Measurements from ENCODE around the gene ETV1. TPM values are rescaled to one million over a fixed set of nuclear protein-coding genes. Genes with fewer than 3 reads are reported as not detected.

ETV1 gene
- polyA plus RNA-seq, 1 donor from 2014 or later, result not detected

DNA sequence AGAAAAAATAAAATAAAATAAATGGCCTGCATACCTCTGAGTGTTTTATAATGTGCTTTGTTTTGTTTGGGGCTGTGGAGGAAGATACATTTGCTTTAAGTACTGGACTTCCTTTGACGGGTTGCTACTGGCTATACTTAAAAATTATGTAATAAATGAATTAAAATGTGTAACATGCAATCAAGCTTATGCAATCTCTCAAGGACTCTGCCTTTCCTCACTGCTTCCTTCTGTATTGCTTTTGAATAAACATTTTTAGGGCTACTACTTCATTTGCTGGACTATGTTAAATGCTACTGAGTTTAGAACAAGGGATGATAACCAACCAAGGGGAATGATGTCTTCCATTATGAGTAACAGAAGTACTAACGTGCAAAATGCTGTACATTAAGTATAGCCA is 91.6 kb downstream of the ETV1 start:
- Mint-ChIP-seq H3K4me1 (peaks cover 0 to 2% (median 0%) of the 10 kb centered on the region in 3 donors), H3K4me3 (no peak overlapping the region), H3K36me3 (no peaks in the 10 kb centered on the region), H3K9me3 (peaks cover 0 to 2% (median 0%) of the 10 kb centered on the region in 3 donors), H3K27me3 (peaks cover 1% of the 10 kb centered on the region), H3K27ac (no peak overlapping the region)

GRCh38 chr7:13894954-13895353 is 94.5 kb downstream of the ETV1 start:
- H3K36me3 Mint-ChIP-seq, result no peaks in the 10 kb centered on the region
- H3K4me1 Mint-ChIP-seq, result peaks cover 0 to 2% (median 0%) of the 10 kb centered on the region in 3 donors
- no peak overlapping the region for H3K4me3 Mint-ChIP-seq
- H3K27me3 Mint-ChIP-seq, result peaks cover 1% of the 10 kb centered on the region
- peak overlapping the region in 1 of 3 donors; percentile 14 for H3K27ac Mint-ChIP-seq
- H3K9me3 Mint-ChIP-seq, result peaks cover 0 to under 1% (median 0%) of the 10 kb centered on the region in 3 donors

GRCh38 chr7:13894377-13894776 is 95.1 kb downstream of the ETV1 start:
- no peak overlapping the region for H3K4me3 Mint-ChIP-seq
- no peak overlapping the region for H3K27ac Mint-ChIP-seq
- peaks cover 0 to 2% (median 0%) of the 10 kb centered on the region in 3 donors for H3K4me1 Mint-ChIP-seq
- H3K36me3 Mint-ChIP-seq, result no peaks in the 10 kb centered on the region
- no peaks in the 10 kb centered on the region for H3K9me3 Mint-ChIP-seq
- H3K27me3 Mint-ChIP-seq, result peaks cover 1% of the 10 kb centered on the region

DNA sequence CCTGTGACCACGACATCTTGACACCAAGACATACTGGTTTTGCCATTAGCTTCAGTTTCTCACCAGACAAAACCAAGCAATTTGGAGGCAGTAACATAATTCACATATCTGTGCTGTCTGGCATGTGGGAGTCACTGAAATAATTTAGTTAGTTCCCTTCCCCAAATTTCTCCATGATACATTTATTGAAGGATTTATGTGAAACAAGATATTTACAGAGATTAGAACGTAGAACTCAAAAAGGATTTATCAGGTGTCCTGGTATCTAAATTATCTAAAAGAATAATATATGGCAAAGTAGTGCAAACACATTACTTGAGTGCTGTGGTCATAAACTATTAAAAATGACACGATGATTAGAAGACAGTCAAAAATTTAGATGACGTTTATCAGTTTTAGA is 98.7 kb downstream of the ETV1 start:
- Mint-ChIP-seq H3K4me3 (no peak overlapping the region), H3K27me3 (no peaks in the 10 kb centered on the region), H3K9me3 (peaks cover 0 to 2% (median 0%) of the 10 kb centered on the region in 3 donors), H3K36me3 (no peaks in the 10 kb centered on the region), H3K27ac (no peak overlapping the region), H3K4me1 (no peaks in the 10 kb centered on the region)

DNA sequence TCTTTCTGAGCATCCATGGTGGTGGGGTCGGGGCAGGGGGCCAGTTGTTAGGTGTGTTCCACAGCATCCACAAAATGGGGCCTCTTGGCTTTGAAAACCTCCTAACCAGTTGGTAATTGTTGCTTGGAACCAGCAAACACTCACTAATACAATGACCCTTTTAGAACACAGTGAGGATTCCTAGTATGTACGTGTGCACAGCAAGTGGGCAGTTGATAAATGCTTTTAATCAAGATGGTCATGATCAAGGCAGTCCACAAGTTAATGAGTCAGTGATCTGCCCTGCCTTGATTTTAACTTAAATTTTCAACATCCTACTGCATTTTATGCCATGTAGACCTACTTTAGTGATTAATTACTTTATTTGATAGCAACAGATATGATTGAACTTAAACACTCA is 103.1 kb downstream of the ETV1 start:
- Mint-ChIP-seq H3K4me3 (no peak overlapping the region), H3K4me1 (no peaks in the 10 kb centered on the region), H3K27me3 (no peaks in the 10 kb centered on the region), H3K36me3 (no peaks in the 10 kb centered on the region), H3K27ac (no peak overlapping the region), H3K9me3 (peaks cover 0 to 4% (median 0%) of the 10 kb centered on the region in 3 donors)

DNA sequence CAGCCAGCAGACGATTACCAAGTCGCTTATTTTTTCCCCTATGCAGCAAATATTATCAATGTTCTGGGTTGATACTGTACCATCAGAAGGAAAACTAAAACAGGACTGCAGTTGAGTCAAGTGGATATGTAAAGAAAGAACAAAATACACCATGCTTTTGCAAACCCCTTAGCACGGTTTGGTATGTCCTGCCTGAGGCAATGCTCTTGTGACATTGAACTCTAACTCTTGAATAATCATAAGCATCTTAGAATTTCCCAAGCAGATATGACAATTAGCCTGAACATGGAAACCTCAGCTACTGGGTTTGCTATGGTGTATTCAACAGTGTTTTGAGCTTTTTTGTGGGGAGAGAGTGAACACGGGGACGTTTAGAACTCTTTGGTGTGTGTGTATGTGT is 107.4 kb downstream of the ETV1 start:
- Mint-ChIP-seq H3K4me1 (no peaks in the 10 kb centered on the region), H3K36me3 (no peaks in the 10 kb centered on the region), H3K27me3 (no peaks in the 10 kb centered on the region), H3K4me3 (no peak overlapping the region), H3K9me3 (peaks cover 0 to 8% (median 5%) of the 10 kb centered on the region in 3 donors), H3K27ac (no peak overlapping the region)

DNA sequence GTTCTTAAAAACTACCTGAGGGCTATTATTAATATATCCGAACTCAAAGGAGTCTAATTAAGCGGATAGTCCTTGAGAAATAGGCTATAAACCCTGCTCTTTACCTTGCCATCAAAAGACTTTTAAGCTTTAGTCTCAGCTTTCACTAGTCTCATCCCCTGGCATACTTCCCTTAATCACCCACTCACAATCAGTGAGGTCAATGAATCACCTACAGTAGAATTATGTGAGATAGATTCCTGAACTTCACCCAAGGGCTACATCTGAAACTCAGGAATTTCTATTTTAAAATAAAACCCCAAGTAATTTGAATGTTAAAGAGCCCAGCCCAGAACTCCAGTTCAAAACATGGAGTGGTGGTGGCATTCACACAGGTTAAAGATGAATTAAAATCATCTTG is 108.7 kb downstream of the ETV1 start:
- no peaks in the 10 kb centered on the region for H3K4me1 Mint-ChIP-seq
- H3K36me3 Mint-ChIP-seq, result no peaks in the 10 kb centered on the region
- no peak overlapping the region for H3K27ac Mint-ChIP-seq
- H3K9me3 Mint-ChIP-seq, result peaks cover 3 to 8% (median 8%) of the 10 kb centered on the region in 3 donors
- H3K4me3 Mint-ChIP-seq, result no peak overlapping the region
- no peaks in the 10 kb centered on the region for H3K27me3 Mint-ChIP-seq

- Mint-ChIP-seq H3K27ac (no peak overlapping the region), H3K9me3 (peaks cover 3 to 8% (median 8%) of the 10 kb centered on the region in 3 donors), H3K36me3 (no peaks in the 10 kb centered on the region), H3K27me3 (no peaks in the 10 kb centered on the region), H3K4me1 (no peaks in the 10 kb centered on the region), H3K4me3 (no peak overlapping the region)
These were observed 109.3 kb downstream of the ETV1 start for GRCh38 chr7:13879994-13880686.

GRCh38 chr7:13879143-13879542 is 110.3 kb downstream of the ETV1 start:
- H3K9me3 Mint-ChIP-seq, result peaks cover 3 to 12% (median 8%) of the 10 kb centered on the region in 3 donors
- H3K4me3 Mint-ChIP-seq, result no peak overlapping the region
- H3K4me1 Mint-ChIP-seq, result no peaks in the 10 kb centered on the region
- no peaks in the 10 kb centered on the region for H3K36me3 Mint-ChIP-seq
- H3K27ac Mint-ChIP-seq, result no peak overlapping the region
- no peaks in the 10 kb centered on the region for H3K27me3 Mint-ChIP-seq

DNA sequence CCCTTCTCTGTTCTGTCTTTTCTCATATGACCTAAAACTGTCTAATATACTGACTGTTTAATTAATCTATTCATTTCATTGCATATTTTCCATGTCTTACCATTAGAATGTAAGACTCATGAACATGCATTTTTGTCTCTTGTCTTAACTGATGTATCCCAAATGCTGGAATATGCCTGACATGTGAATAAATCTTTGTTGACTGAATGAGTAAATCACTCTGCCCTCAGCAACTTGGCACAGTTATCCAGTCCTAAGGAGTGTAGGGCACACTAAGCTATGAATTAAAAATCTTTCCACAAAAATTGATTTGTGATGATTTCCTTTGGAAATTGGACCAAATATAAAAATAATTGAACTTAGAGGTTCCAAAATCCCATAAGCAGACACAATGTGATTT is 111.3 kb downstream of the ETV1 start:
- Mint-ChIP-seq H3K27ac (no peak overlapping the region), H3K36me3 (no peaks in the 10 kb centered on the region), H3K4me1 (no peaks in the 10 kb centered on the region), H3K9me3 (peaks cover 3 to 12% (median 6%) of the 10 kb centered on the region in 3 donors), H3K4me3 (no peak overlapping the region), H3K27me3 (no peaks in the 10 kb centered on the region)

DNA sequence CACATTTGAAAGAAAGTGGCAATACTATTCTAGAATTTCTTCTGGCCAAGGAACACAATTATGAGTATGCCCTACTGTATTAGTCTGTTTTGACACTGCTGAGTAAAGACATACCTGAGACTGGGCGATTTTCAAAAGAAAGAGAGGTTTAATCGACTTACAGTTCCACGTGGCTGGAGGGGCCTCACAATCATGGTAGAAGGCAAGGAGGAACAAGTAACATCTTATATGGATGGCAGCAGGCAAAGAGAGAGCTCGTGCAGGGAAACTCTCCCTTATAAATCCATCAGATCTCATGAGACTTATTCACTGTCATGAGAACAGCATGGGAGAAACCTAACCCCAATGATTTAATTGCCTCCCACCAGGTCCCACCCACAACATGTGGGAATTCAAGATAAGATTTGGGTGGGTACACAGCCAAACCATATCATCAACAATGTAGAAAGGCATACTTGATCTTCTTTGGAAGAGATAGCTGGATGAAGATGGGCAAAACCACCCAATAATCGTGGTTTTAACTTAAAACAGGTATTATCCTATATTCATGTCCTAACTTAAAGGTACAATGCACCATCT is 113.9 kb downstream of the ETV1 start:
- Mint-ChIP-seq H3K36me3 (no peaks in the 10 kb centered on the region), H3K4me3 (no peak overlapping the region), H3K4me1 (no peaks in the 10 kb centered on the region), H3K27me3 (no peaks in the 10 kb centered on the region), H3K9me3 (peaks cover 6 to 12% (median 6%) of the 10 kb centered on the region in 3 donors), H3K27ac (no peak overlapping the region)

GRCh38 chr7:13874783-13875182 is 114.7 kb downstream of the ETV1 start:
- H3K36me3 Mint-ChIP-seq, result no peaks in the 10 kb centered on the region
- H3K9me3 Mint-ChIP-seq, result peaks cover 6 to 10% (median 6%) of the 10 kb centered on the region in 3 donors
- H3K4me3 Mint-ChIP-seq, result no peak overlapping the region
- no peaks in the 10 kb centered on the region for H3K27me3 Mint-ChIP-seq
- H3K27ac Mint-ChIP-seq, result no peak overlapping the region
- no peaks in the 10 kb centered on the region for H3K4me1 Mint-ChIP-seq

- Mint-ChIP-seq H3K36me3 (no peaks in the 10 kb centered on the region), H3K4me3 (no peak overlapping the region), H3K27ac (no peak overlapping the region), H3K27me3 (no peaks in the 10 kb centered on the region), H3K4me1 (no peaks in the 10 kb centered on the region), H3K9me3 (peaks cover 4 to 7% (median 6%) of the 10 kb centered on the region in 3 donors)
These were observed 116.8 kb downstream of the ETV1 start for GRCh38 chr7:13872709-13873108.

DNA sequence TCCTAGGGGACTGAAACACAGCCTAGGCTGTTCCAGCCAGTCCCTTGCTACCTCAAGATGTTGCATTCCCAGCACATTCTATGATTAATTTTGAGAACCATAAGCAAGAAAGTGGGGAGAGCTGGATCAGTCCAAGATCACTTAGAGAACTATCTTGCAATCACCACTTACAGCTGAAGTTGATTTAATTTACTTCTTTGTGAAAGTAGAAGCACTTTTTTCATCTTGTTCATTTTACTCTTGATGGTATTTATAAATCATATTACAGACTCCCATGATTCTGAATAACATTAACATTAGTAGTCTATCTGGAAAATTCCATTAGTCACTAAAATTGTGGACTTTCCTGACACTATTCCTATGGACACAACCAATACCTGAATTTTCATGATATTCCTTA is 118.5 kb downstream of the ETV1 start:
- no peaks in the 10 kb centered on the region for H3K36me3 Mint-ChIP-seq
- H3K4me1 Mint-ChIP-seq, result no peaks in the 10 kb centered on the region
- peaks cover 3 to 7% (median 4%) of the 10 kb centered on the region in 3 donors for H3K9me3 Mint-ChIP-seq
- H3K27ac Mint-ChIP-seq, result no peak overlapping the region
- no peaks in the 10 kb centered on the region for H3K27me3 Mint-ChIP-seq
- no peak overlapping the region for H3K4me3 Mint-ChIP-seq

DNA sequence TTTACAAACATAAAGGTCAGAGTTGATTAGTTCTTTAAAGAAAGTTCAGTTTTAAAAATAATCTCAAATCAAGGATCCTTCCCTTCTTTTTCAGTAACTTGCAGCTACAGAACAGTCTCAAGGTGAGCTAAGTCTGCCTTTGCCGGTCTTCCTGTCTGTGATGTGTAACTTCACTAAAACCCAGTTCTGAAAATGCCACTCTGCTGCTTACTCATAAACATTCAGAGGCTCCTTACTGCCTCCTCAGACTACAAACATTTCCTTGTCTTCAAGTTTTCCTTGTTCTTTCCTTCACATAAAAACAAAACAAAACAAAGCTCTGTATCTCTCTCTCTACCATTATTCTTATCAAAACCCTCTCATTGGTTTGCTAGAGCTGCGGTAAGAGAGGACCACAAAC is 128.7 kb downstream of the ETV1 start:
- H3K27ac Mint-ChIP-seq, result no peak overlapping the region
- no peaks in the 10 kb centered on the region for H3K9me3 Mint-ChIP-seq
- H3K27me3 Mint-ChIP-seq, result no peaks in the 10 kb centered on the region
- H3K4me1 Mint-ChIP-seq, result no peaks in the 10 kb centered on the region
- no peaks in the 10 kb centered on the region for H3K36me3 Mint-ChIP-seq
- no peak overlapping the region for H3K4me3 Mint-ChIP-seq

GRCh38 chr7:13856012-13856411 is 133.5 kb downstream of the ETV1 start:
- H3K27ac Mint-ChIP-seq, result no peak overlapping the region
- no peak overlapping the region for H3K4me3 Mint-ChIP-seq
- H3K27me3 Mint-ChIP-seq, result no peaks in the 10 kb centered on the region
- H3K36me3 Mint-ChIP-seq, result no peaks in the 10 kb centered on the region
- H3K9me3 Mint-ChIP-seq, result no peaks in the 10 kb centered on the region
- no peaks in the 10 kb centered on the region for H3K4me1 Mint-ChIP-seq
